Liver (tissue), 9 donors: ENCODE results near the gene GIMAP4. TPM values are rescaled to one million over a fixed set of nuclear protein-coding genes. Genes with fewer than 3 reads are reported as not detected.
"Not testable (repeated sequence)": the region's sequence is repeated elsewhere in the genome, so short reads cannot be mapped to it uniquely, and the experiment has no call there.

Source experiments
- DNase-seq: peaks from one replicate; pipeline ENCODE4 v3.0.0-alpha.2; 2017; ENCODE audit warnings: low spot score
- H3K27ac ChIP-seq, 2 donors: one replicate each; pipeline ENCODE4 v1.7.0; 2013; ENCODE audit warnings: inconsistent platforms in 2 of 2, low read length in 2 of 2, control low read depth in 1 of 2, low read depth in 1 of 2, mild to moderate bottlenecking in 1 of 2
- H3K27me3 ChIP-seq, 4 donors: one replicate each; pipeline versions ENCODE4 v1.6.1 to v1.7.0; 2013; ENCODE audit warnings: low read length in 3 of 4, inconsistent platforms in 1 of 4, mild to moderate bottlenecking in 1 of 4, moderate library complexity in 1 of 4; ENCODE audit not compliant: control insufficient read depth in 4 of 4, insufficient read depth in 4 of 4
- H3K36me3 ChIP-seq, 4 donors: one replicate each; pipeline versions ENCODE4 v1.6.1 to v1.7.0; 2013; ENCODE audit warnings: low read length in 3 of 4, mild to moderate bottlenecking in 3 of 4, low read depth in 1 of 4, moderate library complexity in 1 of 4; ENCODE audit not compliant: control insufficient read depth in 4 of 4, insufficient read depth in 3 of 4
- H3K4me1 ChIP-seq, 4 donors: one replicate each; pipeline versions ENCODE4 v1.6.1 to v1.7.0; 2013; ENCODE audit warnings: low read length in 3 of 4, mild to moderate bottlenecking in 3 of 4, moderate library complexity in 1 of 4; ENCODE audit not compliant: control insufficient read depth in 4 of 4, insufficient read depth in 4 of 4
- H3K4me3 ChIP-seq, 3 donors: one replicate each; pipeline versions ENCODE4 v1.6.1 to v1.7.0; 2013; ENCODE audit warnings: low read length in 3 of 3, control low read depth in 1 of 3, low read depth in 1 of 3, mild to moderate bottlenecking in 1 of 3
- H3K9ac ChIP-seq, 2 donors: one replicate each; pipeline ENCODE4 v1.7.0; 2013; ENCODE audit warnings: low read length in 2 of 2, mild to moderate bottlenecking in 2 of 2, moderate library complexity in 2 of 2, control low read depth in 1 of 2, low read depth in 1 of 2
- H3K9me3 ChIP-seq, 4 donors: one replicate each; pipeline versions ENCODE4 v1.6.1 to v1.7.0; 2013; ENCODE audit warnings: low read length in 3 of 4; ENCODE audit not compliant: control insufficient read depth in 4 of 4
- EGR1 ChIP-seq, 2 donors: IDR thresholded peaks; 2 replicates each; pipeline ENCODE4 v1.6.1; 2016 to 2018; ENCODE audit warnings: antibody characterized with exemption in 2 of 2, low read depth in 2 of 2
- GABPA ChIP-seq, 2 donors: IDR thresholded peaks in 1 of 2; conservative IDR thresholded peaks in 1 of 2; 2 replicates each; pipeline ENCODE4 v1.6.1; 2016; ENCODE audit warnings: antibody characterized with exemption in 2 of 2, mild to moderate bottlenecking in 1 of 2, moderate library complexity in 1 of 2
- HNF4A ChIP-seq, 2 donors: conservative IDR thresholded peaks; 2 replicates each; pipeline ENCODE4 v1.6.1; 2016; ENCODE audit warnings: antibody characterized with exemption in 2 of 2, mild to moderate bottlenecking in 2 of 2
- HNF4G ChIP-seq: IDR thresholded peaks from 2 replicates; pipeline ENCODE4 v1.6.1; 2016; ENCODE audit warnings: antibody characterized with exemption
- JUND ChIP-seq, 2 donors: IDR thresholded peaks; 2 replicates each; pipeline ENCODE4 v1.6.1; 2016; ENCODE audit warnings: antibody characterized with exemption in 2 of 2
- MAX ChIP-seq: IDR thresholded peaks from 2 replicates; pipeline ENCODE4 v1.6.1; 2016; ENCODE audit warnings: antibody characterized with exemption
- NR2F2 ChIP-seq: IDR thresholded peaks from 2 replicates; pipeline ENCODE4 v1.6.1; 2016; ENCODE audit warnings: antibody characterized with exemption
- RAD21 ChIP-seq, 2 donors: IDR thresholded peaks; 2 replicates each; pipeline ENCODE4 v1.6.1; 2016; ENCODE audit warnings: antibody characterized with exemption in 2 of 2, mild to moderate bottlenecking in 2 of 2
- SP1 ChIP-seq: IDR thresholded peaks from 2 replicates; pipeline ENCODE4 v1.6.1; 2018; ENCODE audit warnings: antibody characterized with exemption, mild to moderate bottlenecking
- TAF1 ChIP-seq: conservative IDR thresholded peaks from 2 replicates; pipeline ENCODE4 v1.6.1; 2016; ENCODE audit warnings: antibody characterized with exemption, mild to moderate bottlenecking
- WGBS: extraction: QIAGEN DNeasy Blood & Tissue Kit; methylation state at CpG from one replicate; pipeline ENCODE4 v1.1.7; 2013; 5-methylcytosine and 5-hydroxymethylcytosine counted together
- polyA plus RNA-seq, 2 donors: library from polyadenylated mRNA; stranded (reverse) in 1 of 2; unstranded in 1 of 2; fragments of 200-250 nt in 1 of 2; fragments of >200 nt in 1 of 2; fragmentation: Nextera tagmentation in 1 of 2; extraction: Ambion mirVana in 1 of 2; gene quantifications; one replicate each; pipeline versions ENCODE4 v1.2.1 to v1.2.3, GENCODE V29; 2013 to 2015
- total RNA-seq, 2 donors: library from RNA; depleted of rRNA; stranded (reverse); fragments of >200 nt; gene quantifications; one replicate each; pipeline ENCODE4 v1.2.3, GENCODE V29; 2014
- TF ChIP-seq, protein P1 (sequence below): IDR thresholded peaks from 2 replicates; pipeline ENCODE4 v1.6.1; 2016; ENCODE audit warnings: antibody characterized with exemption, mild to moderate bottlenecking
- TF ChIP-seq, protein P2 (sequence below): IDR thresholded peaks from 2 replicates; pipeline ENCODE4 v1.6.1; 2016; ENCODE audit warnings: antibody characterized with exemption
- donor health status: healthy.
- donor health status: healthy.
- donor health status: healthy.
- donor health status: healthy.
- donor health status: healthy.

GIMAP4 gene
- total and polyA plus RNA-seq, 4 donors: 14.6 to 21.3 (median 15.7) TPM

- H3K4me3 ChIP-seq: no peak overlapping the region
Observed at GRCh38 chr7:150572496-150572895, 5.3 kb downstream of the GIMAP4 start.

GRCh38 chr7:150579979-150580637, 12.9 kb downstream of the GIMAP4 start:
- H3K27me3 ChIP-seq, DNase-seq, H3K9ac ChIP-seq, H3K4me1 ChIP-seq, H3K36me3 ChIP-seq, H3K4me3 ChIP-seq, H3K27ac ChIP-seq: not testable (repeated sequence)
- peaks cover 0 to 12% (median 2%) of the 10 kb centered on the region in 4 donors for H3K9me3 ChIP-seq
- WGBS: 70% methylated on average over 7 of the region's 7 CpGs

More at GRCh38 chr7:150572496-150572895, 5.3 kb downstream of the GIMAP4 start:
- Histone ChIP-seq H3K27me3 (no peaks in the 10 kb centered on the region), H3K36me3 (peaks cover 0 to 7% (median 2%) of the 10 kb centered on the region in 4 donors), H3K9me3 (no peaks in the 10 kb centered on the region), H3K4me1 (no peaks in the 10 kb centered on the region), H3K9ac (no peak overlapping the region), H3K27ac (no peak overlapping the region)
- WGBS: 90% methylated on average over 10 of the region's 10 CpGs
- no peak for DNase-seq
- no peak for TF ChIP-seq EGR1 (IDR thresholded peaks at IDR 0.05; ENCODE audit: low read depth in 2 of 2)
- TF ChIP-seq SP1: no peak
- TF ChIP-seq, protein P1, sequence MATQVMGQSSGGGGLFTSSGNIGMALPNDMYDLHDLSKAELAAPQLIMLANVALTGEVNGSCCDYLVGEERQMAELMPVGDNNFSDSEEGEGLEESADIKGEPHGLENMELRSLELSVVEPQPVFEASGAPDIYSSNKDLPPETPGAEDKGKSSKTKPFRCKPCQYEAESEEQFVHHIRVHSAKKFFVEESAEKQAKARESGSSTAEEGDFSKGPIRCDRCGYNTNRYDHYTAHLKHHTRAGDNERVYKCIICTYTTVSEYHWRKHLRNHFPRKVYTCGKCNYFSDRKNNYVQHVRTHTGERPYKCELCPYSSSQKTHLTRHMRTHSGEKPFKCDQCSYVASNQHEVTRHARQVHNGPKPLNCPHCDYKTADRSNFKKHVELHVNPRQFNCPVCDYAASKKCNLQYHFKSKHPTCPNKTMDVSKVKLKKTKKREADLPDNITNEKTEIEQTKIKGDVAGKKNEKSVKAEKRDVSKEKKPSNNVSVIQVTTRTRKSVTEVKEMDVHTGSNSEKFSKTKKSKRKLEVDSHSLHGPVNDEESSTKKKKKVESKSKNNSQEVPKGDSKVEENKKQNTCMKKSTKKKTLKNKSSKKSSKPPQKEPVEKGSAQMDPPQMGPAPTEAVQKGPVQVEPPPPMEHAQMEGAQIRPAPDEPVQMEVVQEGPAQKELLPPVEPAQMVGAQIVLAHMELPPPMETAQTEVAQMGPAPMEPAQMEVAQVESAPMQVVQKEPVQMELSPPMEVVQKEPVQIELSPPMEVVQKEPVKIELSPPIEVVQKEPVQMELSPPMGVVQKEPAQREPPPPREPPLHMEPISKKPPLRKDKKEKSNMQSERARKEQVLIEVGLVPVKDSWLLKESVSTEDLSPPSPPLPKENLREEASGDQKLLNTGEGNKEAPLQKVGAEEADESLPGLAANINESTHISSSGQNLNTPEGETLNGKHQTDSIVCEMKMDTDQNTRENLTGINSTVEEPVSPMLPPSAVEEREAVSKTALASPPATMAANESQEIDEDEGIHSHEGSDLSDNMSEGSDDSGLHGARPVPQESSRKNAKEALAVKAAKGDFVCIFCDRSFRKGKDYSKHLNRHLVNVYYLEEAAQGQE: no peak
- TF ChIP-seq JUND (IDR thresholded peaks at IDR 0.05): no peak

- TF ChIP-seq TAF1: no peak
- TF ChIP-seq RAD21 (IDR thresholded peaks at IDR 0.05): no peak
- TF ChIP-seq NR2F2: no peak
- Histone ChIP-seq H3K4me3 (peak overlapping the region in 1 of 3 donors; percentile 32), H3K4me1 (no peaks in the 10 kb centered on the region), H3K36me3 (no peaks in the 10 kb centered on the region), H3K27me3 (no peaks in the 10 kb centered on the region), H3K9me3 (peaks cover 0 to 12% (median 2%) of the 10 kb centered on the region in 4 donors), H3K27ac (no peak overlapping the region), H3K9ac (no peak overlapping the region)
- 77% methylated on average over 3 of the region's 3 CpGs for WGBS
- DNase-seq: no peak
Observed at GRCh38 chr7:150580638-150581394, 13.6 kb downstream of the GIMAP4 start.

DNA sequence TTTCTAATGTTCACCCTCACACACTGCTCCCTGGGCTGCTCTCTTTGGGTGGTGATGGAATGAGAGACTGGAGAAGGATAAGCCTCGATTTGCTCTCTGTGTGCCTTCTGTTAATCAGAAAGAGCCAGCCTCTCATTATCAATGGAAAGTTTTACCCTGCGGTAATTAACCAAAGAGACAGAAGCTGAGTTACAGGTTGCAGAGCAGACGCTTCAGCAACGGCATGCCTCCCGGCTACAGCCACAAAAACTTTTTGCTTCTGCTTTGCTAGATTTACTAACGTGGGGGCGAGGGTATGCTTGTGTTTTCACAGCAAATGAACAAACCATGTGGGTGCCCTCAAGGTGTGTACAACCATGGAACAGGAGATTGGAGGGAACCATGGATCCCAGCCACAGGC, 18.0 kb downstream of the GIMAP4 start:
- H3K27me3 ChIP-seq: no peaks in the 10 kb centered on the region
- peaks cover 0 to 12% (median 2%) of the 10 kb centered on the region in 4 donors for H3K9me3 ChIP-seq
- H3K27ac ChIP-seq: no peak overlapping the region
- WGBS: 86% methylated on average over 7 of the region's 7 CpGs
- no peak overlapping the region for H3K4me3 ChIP-seq
- H3K36me3 ChIP-seq: no peaks in the 10 kb centered on the region
- H3K4me1 ChIP-seq: peaks cover 0 to 8% (median 3%) of the 10 kb centered on the region in 4 donors
- H3K9ac ChIP-seq: no peak overlapping the region
- DNase-seq: no peak
- TF ChIP-seq, protein P1: no peak
- TF ChIP-seq MAX (no peak), EGR1 (IDR thresholded peaks at IDR 0.05; ENCODE audit: low read depth in 2 of 2) (no peak), GABPA (IDR thresholded peaks at IDR 0.05 in 1 of 2, conservative IDR thresholded peaks at IDR 0.05 in 1 of 2) (no peak), JUND (IDR thresholded peaks at IDR 0.05) (no peak), HNF4A (conservative IDR thresholded peaks at IDR 0.05) (no peak), NR2F2 (no peak), HNF4G (no peak)
- TF ChIP-seq, protein P2, sequence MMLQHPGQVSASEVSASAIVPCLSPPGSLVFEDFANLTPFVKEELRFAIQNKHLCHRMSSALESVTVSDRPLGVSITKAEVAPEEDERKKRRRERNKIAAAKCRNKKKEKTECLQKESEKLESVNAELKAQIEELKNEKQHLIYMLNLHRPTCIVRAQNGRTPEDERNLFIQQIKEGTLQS: no peak
